GM21529 (cell line): Measurements from ENCODE around the gene PLXNA2.

Experiments
- ATAC-seq: cut with Tn5 transposase; IDR thresholded peaks from one replicate; pipeline ENCODE4 v1.9.1; 2021; ENCODE audit not compliant: unreplicated experiment

Gene PLXNA2

DNA sequence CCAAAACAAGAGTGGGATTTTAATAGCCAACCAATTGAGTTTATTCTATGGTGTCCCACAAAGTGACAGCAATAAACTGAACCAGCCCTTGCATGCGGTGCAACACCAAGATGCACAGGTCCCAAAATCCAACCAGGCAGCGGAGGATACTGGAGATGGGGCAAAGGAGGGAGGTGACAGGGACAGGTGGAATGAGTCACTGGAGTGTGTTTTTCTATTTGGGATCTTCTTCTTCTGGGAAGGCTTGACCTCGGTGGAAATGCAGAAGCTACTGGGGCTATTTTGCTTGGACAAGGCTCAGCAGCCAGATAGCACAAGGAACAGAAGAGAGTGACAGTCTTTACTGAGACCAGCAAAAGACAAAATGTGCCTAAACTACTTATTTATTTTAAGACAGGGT lies 97.5 kb downstream of the PLXNA2 start:
- ATAC-seq = no peak

GRCh38 chr1:208145167-208145566 lies 99.0 kb downstream of the PLXNA2 start:
- no peak for ATAC-seq

GRCh38 chr1:208142590-208143382 lies 101.4 kb downstream of the PLXNA2 start:
- no peak for ATAC-seq

GRCh38 chr1:208141610-208142192 lies 102.5 kb downstream of the PLXNA2 start:
- no peak for ATAC-seq

DNA sequence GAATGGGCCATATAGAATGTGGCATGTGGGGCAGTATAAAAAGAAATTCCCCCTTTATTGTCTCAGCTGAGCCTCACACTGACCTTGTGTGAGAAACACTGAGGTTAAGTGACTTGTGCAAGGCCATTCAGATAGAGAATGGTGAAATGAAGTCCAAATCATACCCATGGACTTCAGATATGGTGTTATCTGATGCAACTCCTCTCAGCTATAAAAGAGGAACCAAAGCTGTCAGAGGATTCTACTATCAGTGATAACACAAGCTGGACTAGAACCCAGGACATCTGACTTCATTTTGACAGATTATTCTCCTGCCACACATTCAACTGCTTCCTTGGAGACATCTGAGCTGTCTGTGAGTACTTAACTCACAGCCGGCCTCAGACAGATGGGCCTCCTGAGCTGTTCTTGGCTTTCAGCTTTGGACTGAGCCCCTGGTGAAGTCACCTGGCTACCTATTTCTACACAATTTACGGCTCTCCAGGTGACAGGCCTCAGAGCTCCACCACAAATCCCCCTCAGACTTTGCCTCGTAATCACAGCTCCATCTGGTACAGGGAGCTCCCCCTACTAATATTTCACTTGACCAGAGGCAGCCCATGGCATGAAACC lies 104.6 kb downstream of the PLXNA2 start:
- no peak for ATAC-seq

DNA sequence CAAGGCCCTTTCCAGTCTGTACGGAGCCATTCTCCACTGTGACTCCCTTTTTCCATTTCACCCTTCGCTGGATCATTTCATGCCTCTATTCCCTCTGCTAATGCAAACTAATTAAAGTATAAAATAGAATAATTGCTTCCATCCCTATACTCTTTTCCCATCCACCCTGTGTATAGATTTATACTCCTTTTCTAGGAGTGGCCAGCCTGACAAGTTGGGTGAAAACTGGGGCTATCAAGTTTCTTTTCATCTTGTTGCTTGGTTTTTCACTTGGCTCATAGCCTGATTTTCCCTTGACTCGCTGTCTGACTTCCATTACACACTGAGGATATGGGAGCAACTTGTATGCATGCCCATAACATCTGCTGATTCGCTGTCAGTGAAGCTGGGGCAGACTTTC lies 107.0 kb downstream of the PLXNA2 start:
- ATAC-seq = no peak

DNA sequence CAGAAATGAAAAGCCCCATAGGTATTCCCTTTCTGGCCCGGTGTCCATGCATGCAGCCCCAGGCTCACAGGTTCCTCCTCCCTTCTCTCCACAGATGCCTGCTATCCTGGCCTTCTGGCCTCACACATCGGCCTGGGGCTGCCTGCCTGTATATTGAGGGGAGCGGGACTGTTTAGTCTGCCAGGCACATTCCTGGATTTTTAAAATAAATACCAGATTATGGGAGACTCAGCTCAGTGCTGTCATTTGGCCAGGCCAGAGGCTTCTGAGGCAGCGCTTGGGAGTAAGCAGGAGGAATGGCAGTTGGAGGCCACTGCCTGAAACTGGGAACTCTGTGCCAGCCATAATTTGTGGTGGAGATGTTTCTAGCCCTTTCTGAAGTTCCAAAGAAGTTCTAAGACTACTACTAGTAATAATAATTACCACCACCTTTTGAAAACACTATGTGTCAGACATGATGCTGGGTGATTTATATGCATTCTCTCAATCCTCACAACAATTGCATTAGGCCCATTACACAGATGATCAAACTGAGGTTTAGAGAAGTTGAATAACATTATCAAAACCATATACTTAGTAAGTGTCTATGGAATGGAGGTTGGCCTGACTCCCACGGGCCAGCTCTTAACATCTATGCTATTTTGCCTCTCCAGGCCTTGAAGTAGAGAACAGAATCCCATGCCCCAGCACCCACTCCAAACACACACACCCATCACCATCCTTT lies 107.6 kb downstream of the PLXNA2 start:
- ATAC-seq = no peak

- no peak for ATAC-seq
Measured at GRCh38 chr1:208135354-208135753, 108.8 kb downstream of the PLXNA2 start.

- ATAC-seq = no peak
Measured at GRCh38 chr1:208134491-208134890, 109.7 kb downstream of the PLXNA2 start.

- no peak for ATAC-seq
Measured at GRCh38 chr1:208133355-208133754, 110.8 kb downstream of the PLXNA2 start.

DNA sequence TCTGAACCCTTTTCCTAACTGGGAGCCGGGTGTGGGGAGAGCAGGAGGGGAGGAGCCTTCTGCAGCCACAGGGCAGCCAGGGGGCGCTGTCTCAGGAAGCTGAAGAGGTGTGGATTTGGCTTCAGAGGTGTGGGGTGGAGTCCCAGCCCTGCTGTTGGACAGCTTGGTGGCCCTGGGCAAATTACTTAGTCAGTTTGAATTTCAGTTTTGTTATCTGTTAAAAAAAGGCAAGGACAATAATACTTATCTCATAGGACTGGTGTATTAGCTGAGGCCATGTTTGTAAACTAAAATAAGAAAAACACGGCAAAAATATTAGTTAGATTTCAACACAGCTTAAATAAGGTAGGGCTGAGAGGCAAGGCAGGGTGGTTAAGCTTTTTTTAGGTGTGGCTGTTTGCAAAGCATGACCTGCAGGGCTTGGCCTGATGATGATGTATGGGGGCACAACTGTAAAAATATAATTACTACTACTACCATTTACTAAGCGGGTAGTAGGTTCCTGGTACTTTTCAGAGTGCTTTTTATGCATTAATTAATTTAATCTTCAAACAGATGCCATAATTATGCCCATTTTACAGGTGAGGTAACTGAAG lies 111.8 kb downstream of the PLXNA2 start:
- peak; percentile 98 for ATAC-seq

GRCh38 chr1:208131621-208132286 lies 112.4 kb downstream of the PLXNA2 start:
- ATAC-seq = peak; percentile 39

GRCh38 chr1:208129487-208129886 lies 114.7 kb downstream of the PLXNA2 start:
- no peak for ATAC-seq

GRCh38 chr1:208129060-208129459 lies 115.1 kb downstream of the PLXNA2 start:
- no peak for ATAC-seq

- no peak for ATAC-seq
Measured at GRCh38 chr1:208127792-208128529, 116.2 kb downstream of the PLXNA2 start.

DNA sequence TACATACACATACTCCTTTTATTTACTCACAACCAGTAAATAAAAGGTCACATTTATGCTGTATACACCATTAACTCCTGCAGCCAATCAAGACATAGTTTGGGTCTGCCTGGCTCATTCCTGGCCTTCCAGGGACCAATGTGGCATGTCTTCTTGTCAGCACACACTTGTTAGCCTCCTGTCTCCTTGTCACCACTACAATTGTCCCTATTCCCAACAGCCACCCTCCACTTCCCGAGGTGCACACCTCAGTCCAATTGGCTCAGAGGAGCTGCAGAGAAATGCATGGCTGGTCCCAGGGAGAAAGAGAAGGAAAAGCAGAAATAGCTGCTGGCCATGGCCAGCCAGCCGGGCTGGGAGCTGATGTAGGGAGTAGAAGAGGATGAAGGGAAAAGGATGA lies 116.9 kb downstream of the PLXNA2 start:
- no peak for ATAC-seq

- ATAC-seq = no peak
Measured at GRCh38 chr1:208126108-208126507, 118.1 kb downstream of the PLXNA2 start.

GRCh38 chr1:208122612-208123358 lies 121.4 kb downstream of the PLXNA2 start:
- ATAC-seq = no peak

DNA sequence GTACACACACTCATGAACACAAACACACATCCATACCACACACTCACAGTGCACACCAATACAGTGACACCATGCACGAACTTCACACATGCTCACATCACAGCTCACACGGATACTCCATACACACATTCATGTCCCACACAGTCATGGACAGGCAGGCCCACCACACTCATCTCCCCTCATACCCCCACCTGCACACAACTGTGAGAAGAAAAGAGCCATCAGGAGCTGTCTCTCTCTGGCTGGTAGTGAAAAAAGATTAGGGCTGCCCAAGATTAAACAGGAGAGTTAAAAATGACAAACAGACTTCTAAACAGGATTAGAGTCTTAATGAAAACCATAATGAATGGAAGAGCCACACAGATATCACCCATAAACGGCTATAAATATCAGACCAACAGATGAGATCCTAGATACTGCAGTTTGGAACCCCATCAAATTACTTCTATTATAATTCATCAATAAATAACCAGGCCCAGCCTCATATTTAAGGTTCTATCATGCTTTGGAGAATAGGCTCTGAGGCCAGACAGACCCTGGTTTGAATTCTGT lies 122.3 kb downstream of the PLXNA2 start:
- ATAC-seq = no peak
